ENCODE measurements around the gene KIRREL1.

The KIRREL1 gene

DNA sequence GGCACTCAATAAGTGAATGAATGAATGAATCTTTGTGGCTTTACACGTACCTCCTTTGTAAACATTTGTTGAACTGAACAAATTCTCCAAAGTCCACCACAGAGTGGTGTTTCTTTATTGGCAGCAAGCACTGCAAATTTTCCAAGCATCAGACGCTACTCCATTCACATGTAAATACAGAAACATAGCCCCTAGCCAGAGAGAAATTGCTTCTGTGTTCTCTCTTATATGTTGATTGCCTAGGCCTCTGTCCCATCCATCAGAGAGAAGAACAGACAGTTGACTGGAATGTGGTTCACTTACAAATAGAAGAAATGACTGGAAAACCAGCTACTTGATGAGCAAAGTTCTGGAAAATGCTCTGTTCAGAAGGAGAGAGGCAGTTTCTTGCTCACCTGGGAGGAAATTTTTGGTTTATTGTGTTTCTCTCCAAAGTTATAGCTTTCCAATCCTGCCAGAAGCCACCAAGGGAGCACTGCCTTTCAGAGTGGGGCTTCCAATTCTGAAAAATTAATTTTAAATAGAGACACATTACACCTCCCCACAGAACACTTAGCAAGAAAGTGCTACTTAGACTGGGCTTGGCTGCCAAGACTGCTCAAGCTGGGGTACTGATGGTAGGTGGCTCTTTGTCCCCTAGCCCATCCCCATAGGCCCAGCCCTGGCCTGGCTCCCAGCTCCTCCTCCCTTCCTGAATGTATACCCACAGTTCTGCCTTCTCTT, 18.1 kb upstream of the KIRREL1 start:
- DNase-seq (ENCODE audit: low read depth in 2 of 2) = no peak

DNA sequence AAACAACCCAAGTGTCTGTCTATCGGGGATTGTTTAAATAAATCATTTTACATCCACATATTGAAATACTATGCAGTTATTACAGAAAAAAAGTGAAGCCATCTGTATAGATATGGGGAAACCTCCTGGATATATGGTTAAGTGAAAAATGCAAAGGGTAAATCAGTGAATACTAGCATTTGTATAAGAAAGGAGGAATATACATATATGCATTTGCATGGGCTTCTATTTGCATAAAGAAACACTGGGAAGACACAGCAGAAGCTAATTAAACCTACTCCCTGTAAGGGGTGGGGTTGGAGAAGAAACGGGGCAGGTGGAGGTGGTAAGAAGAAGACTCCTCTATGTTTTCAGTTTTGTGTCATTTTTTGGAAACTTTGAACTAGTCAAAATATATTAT, 16.6 kb upstream of the KIRREL1 start:
- no peak for DNase-seq (ENCODE audit: low read depth in 2 of 2)

- no peak for DNase-seq (ENCODE audit: low read depth in 2 of 2)
Observed at GRCh38 chr1:157978586-157979403, 14.7 kb upstream of the KIRREL1 start.

- DNase-seq (ENCODE audit: low read depth in 2 of 2) = no peak
Observed at GRCh38 chr1:157982136-157982535, 11.3 kb upstream of the KIRREL1 start.

DNA sequence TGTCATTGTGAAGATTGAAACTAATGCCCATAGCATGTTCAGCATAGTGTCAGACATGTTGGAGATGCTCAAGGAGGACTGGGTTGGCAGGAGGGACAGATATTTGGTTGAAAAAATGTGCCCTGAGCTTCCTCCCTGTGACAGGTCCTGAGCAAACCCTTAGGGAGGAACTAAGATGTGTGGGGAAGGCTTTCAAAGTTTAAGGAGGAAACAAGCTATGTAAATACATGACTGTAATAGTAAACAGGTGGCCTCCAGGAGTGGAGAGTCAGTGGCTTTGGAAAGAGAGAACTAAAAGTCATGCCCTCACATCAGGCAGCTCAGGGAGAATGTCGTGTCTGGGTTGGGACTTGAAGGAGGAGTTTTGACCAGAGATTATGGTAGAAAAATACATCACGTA, 9.7 kb upstream of the KIRREL1 start:
- DNase-seq (ENCODE audit: low read depth in 2 of 2) = no peak

DNA sequence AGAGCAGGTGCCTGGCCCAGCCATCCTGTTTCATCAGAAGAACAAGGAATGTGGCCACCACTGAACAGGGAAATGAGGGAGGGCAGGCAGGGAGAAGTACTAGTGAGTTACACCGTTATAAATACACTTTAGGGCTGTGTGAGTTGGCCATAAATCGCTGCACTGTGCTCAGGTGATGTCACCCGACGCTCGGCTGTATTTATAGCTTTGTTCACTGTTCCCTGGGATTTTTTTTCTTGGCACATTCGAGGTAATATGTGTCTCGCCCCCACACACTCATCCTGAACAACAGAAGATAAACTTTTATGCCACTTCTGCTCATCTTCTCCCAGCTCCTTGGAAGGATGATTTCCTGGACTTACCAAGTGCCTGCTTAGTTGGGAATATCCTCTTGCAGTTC, 9.0 kb upstream of the KIRREL1 start:
- no peak for DNase-seq (ENCODE audit: low read depth in 2 of 2)

DNA sequence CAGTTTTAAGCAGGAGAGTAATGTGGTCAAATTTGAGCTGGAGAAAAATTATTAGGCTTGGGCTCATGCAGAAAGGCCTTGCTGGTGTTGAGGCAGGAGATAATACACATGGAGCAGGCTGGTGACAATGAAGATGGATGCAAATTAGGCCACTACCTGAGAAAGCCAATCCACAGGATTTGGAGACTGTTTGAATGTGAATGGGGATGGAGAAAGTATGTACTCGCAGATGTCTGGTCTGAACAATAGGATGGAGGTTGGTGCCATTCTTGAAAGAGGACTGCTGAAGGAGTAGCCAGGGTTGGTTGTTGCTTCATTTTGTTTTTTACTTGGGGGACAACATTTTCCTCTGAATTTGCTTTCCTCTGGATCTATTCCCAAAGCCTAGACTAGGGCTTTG, 8.0 kb upstream of the KIRREL1 start:
- no peak for DNase-seq (ENCODE audit: low read depth in 2 of 2)

DNA sequence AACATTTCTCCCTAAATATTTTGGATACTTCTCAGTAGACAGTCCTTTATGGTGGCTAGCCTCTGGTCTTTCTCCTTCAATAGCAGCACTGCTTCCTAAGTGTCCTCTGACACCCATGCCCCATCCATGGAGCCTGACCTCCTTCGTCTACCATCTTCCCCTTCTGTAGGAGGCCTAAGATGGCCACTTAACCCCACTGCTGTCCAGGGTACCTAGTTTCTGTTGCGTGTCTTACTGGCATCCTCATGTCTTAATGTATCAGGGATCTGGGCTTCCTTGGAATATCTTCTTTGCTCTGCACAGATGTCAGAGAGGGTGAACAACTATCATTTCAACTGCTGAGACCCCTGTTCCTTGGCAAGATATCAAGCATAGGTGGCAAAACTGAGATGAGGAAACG, 5.4 kb upstream of the KIRREL1 start:
- DNase-seq (ENCODE audit: low read depth in 2 of 2) = no peak

- DNase-seq (ENCODE audit: low read depth in 2 of 2) = peak; percentile 7 to 48
Observed at GRCh38 chr1:157992031-157992832, 1.2 kb upstream of the KIRREL1 start.

- no peak for DNase-seq (ENCODE audit: low read depth in 2 of 2)
Observed at GRCh38 chr1:157992833-157993146, 655 bp upstream of the KIRREL1 start.

DNA sequence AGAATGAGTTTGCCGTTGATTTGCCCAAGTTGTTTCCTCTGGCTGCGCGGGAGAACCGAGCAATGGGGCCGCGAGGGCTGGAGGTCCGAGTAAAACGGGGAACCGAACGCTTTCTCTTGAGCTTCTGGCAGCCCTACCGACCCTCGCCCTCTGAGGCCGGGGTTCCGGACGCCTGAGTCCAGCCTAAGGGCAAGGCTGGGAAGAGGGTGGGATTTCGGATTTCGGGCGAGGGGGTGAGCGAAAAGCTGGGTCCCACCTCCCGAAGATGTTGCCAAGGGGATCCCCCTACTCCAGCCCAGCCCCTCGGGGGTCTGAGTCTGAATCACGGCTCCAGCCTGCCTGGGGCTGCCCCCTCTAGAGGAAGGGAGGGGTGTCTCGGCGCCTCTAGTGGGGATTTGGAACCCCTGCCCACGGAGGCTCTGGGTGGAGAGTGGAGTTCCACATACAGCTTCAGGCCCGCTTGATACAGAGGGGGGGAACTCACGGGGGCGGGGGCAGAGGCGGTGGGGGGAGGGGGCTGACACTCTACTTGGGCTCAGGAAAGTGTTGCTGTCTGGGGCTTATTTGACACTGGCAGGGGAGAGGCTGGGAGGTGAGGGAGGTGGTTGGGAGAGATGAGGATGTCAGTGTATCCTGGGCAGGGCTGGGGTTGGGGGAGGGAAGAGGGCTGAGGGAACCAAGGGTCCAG, 617 bp downstream of the KIRREL1 start:
- no peak for DNase-seq (ENCODE audit: low read depth in 2 of 2)

- no peak for DNase-seq (ENCODE audit: low read depth in 2 of 2)
Observed at GRCh38 chr1:157994704-157995582, 1.5 kb downstream of the KIRREL1 start.

DNA sequence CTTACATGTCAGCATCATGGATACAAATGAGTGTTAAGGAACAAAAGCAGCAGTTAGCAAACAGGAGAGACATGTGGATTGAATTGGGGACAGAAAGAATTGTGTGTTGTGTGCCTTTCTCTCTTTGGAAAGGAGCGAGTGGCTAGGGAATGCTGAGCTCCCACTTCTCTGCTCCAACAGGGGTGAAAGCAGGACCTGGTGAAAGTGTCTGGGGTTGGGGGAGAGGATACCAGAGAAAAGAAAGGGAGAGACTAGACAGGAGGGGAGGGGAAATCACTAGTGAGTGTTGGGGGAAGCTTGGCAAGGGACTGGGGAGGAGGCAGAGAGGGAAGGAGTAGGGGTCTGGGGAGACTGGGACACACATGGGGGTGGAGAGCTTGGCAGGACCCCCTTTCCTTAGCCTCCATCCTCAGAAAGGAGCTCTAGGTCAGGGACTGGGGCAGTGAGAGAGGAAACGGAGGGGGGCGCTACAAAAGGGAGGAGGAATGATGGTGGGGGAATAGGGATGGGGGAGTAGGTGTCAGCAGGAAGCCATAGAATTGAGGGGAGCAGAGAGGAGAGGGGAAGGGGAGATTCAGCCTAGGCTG, 2.2 kb downstream of the KIRREL1 start:
- no peak for DNase-seq (ENCODE audit: low read depth in 2 of 2)

DNA sequence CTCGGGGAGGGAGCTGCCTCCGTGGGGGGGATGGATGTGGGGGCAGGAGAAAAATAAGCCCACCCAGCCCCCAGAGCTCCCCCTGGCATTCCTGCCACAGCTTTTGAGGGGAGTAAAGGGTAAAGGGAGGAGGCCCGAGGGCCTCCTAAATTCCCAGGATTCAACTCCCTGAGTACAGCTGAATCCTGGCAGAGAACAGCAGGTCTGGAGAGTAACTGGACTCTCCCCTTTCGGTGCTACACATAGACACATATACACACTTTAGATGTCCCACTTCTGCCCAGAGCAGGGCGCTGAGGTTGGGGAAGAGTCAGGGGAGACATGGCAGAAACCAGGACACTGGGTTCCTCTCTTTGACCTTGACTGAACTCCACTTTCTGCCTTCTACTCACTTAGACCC, 3.0 kb downstream of the KIRREL1 start:
- DNase-seq (ENCODE audit: low read depth in 2 of 2) = no peak

- DNase-seq (ENCODE audit: low read depth in 2 of 2) = no peak
Observed at GRCh38 chr1:158000507-158000906, 7.1 kb downstream of the KIRREL1 start.

DNA sequence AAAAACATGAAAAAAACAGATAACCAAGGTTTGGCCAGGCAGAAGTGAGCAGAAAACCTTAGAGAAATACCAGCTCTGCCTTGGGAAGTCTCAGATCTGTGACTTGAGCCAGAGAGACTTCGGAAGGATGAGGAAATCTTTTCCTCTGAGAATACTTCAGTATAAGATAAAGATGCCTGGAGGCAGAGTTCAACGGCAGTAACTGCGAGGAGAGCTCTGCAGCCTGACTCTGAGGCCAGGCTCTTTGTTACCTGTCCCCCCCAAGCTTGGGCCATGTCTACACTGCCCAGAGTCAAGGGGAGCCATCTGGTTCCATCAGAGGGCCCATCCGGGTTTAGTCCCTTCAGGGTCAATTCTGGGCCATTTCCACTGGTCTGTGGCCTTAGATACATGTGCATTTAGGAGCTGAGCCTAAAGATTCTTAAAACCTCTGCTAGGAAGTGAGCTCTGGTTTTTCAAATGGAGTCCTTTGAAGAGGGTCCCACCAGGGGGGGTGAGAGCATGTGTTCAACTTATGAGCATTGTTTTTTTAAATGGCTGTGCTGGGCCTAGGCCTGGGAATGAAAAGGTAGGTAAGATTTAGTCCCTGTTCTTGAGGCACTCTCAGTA, 8.7 kb downstream of the KIRREL1 start:
- no peak for DNase-seq (ENCODE audit: low read depth in 2 of 2)

DNA sequence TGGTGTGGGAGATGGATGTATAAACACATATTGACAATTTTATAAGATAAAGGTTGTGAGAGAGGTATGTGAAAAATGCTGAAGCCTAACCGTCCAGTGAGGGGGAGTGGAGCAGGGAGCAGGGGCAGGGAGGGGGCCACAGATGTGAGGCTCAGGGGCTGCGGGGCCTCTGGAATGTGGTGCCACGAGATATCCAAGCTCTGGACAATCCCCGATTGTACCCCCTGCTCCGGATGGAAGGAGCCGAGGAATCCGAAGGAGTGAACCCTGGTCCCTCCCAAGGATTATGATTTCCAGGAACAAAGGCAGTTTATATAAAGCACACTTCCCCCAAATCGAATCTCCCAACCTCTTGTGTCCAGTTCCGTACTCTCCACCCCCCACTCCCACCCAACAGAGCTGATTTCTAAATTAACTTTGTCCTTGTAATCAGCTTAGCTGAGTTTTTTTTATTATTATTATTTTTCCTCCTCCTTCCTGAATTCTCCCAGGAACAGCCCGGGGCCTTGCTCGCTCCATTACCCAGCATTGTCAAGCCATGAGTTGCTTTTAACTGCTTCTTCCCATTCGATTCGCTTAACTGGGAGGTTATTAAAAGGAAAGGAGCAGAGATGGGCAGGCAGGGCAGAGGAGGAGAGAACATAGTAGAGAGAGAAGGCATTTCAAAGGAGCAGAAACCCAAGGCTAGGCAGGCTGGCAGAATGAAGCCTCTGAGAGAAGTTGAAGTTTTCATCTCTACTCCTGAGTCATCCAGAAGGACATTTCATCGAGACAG, 9.4 kb downstream of the KIRREL1 start:
- no peak for DNase-seq (ENCODE audit: low read depth in 2 of 2)

DNA sequence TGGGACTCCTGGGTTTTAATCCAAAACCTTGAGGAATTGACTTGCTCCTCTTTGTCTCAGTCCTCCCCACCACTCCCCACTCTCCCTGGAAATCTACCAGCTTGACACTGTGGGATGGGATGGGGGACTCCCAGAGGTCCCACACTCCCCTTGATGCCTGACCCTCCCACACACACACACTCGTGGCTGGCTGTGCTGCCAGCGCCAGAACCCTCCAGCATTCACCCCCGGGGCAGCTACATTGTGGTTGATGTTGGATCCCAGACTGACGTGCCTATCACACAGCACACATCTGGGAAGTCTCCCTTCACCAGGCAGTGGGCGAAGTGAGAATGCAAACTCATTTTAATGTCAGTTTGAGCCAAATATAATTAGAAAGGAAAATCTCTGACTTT, 10.0 kb downstream of the KIRREL1 start:
- no peak for DNase-seq (ENCODE audit: low read depth in 2 of 2)

- no peak for DNase-seq (ENCODE audit: low read depth in 2 of 2)
Observed at GRCh38 chr1:158005224-158005623, 11.8 kb downstream of the KIRREL1 start.

GRCh38 chr1:158007180-158007579, 13.7 kb downstream of the KIRREL1 start:
- no peak for DNase-seq (ENCODE audit: low read depth in 2 of 2)

All from stimulated activated CD4-positive, alpha-beta T cell treated with anti-CD3 and anti-CD28 coated beads, Interleukin-12 subunit alpha, Interleukin-12 subunit beta, amount 100 ng/mL, for 24 hours (primary cell).